HepG2 (cell line): Measurements from ENCODE around the gene TTC16. TPM values are rescaled to one million over a fixed set of nuclear protein-coding genes. Genes with fewer than 3 reads are reported as not detected.

Source experiments
- ATAC-seq: fragments of 200-7000 bp; cut with Tn5 transposase; 3 replicates; pipeline ENCODE4 v1.9.1; 2020; ENCODE audit warnings: mild to moderate bottlenecking, moderate library complexity
- BruUV-seq: library from RNA; stranded (reverse); fragments of 400-500 nt; replicated peaks from 2 replicates; lab custom pipeline; 2021; lab: Mats Ljungman, UMichigan
- CTCF ChIA-PET: fragments of 300-600 bp; formaldehyde crosslinking; extraction: SDS; loops from one replicate; lab custom pipeline; 2021; ENCODE audit warnings: low total read pairs, inconsistent platforms, low intra/inter-chr PET ratio; lab: Yijun Ruan, JAX
- POLR2A ChIA-PET: fragments of 350-600 bp; sonication (Branson Sonifier 250); formaldehyde crosslinking; loops from one replicate; lab custom pipeline; 2020; ENCODE audit warnings: antibody characterized with exemption, inconsistent platforms; lab: Yijun Ruan, JAX
- DNase-seq: peaks from one replicate; pipeline ENCODE4 v3.0.0-alpha.2; 2015; ENCODE audit warnings: low spot score
- FAIRE-seq: peaks from 3 replicates; lab custom pipeline; 2011; peaks lifted over from hg19 to GRCh38; lab: Jason Lieb, UNC
- H2AFZ ChIP-seq: one replicate; pipeline ENCODE4 v1.6.1; 2011; ENCODE audit warnings: low read length, inconsistent platforms
- H3K27ac ChIP-seq: fragments of 300-600 bp; 3 replicates; pipeline ENCODE4 v1.8.0; 2011; ENCODE audit warnings: mixed run types, mild to moderate bottlenecking, mixed read lengths, low read length, inconsistent platforms; ENCODE audit not compliant: insufficient read depth; ENCODE audit errors: extremely low read length
- H3K27me3 ChIP-seq, 2 experiments: fragments of 200-600 bp in 1 of 2; 2 replicates in 1 of 2; 3 replicates in 1 of 2; pipeline versions ENCODE4 v1.6.0 to v1.8.0; 2011; ENCODE audit warnings: low read length in 2 of 2, mild to moderate bottlenecking in 2 of 2, moderate library complexity in 2 of 2, inconsistent platforms in 1 of 2; ENCODE audit not compliant: insufficient read depth in 2 of 2, control insufficient read depth in 1 of 2
- H3K36me3 ChIP-seq, 2 experiments: fragments of 200-600 bp in 1 of 2; replicated peaks in 1 of 2; 2 replicates in 1 of 2; 3 replicates in 1 of 2; pipeline versions ENCODE4 v1.5.1 to v1.8.0; 2011; ENCODE audit warnings: low read length in 2 of 2, inconsistent platforms in 1 of 2; ENCODE audit not compliant: insufficient read depth in 2 of 2, control insufficient read depth in 1 of 2
- H3K4me1 ChIP-seq: 2 replicates; pipeline ENCODE4 v1.5.1; 2012; ENCODE audit warnings: low read length, inconsistent platforms; ENCODE audit not compliant: insufficient read depth
- H3K4me2 ChIP-seq: 2 replicates; pipeline ENCODE4 v1.6.0; 2011; ENCODE audit warnings: low read depth, low read length, inconsistent platforms
- H3K4me3 ChIP-seq, 3 experiments: fragments of 200-600 bp in 1 of 3; sonication (generic), shearing (Covaris generic) in 1 of 3; replicated peaks in 1 of 3; 2 replicates each; pipeline ENCODE4 v1.5.1; 2011 to 2016; ENCODE audit warnings: low read length in 3 of 3, inconsistent platforms in 2 of 3, low read depth in 2 of 3, mild to moderate bottlenecking in 2 of 3, control low read depth in 1 of 3, mixed read lengths in 1 of 3; ENCODE audit not compliant: insufficient read depth in 1 of 3
- H3K79me2 ChIP-seq: one replicate; pipeline ENCODE4 v1.6.1; 2011; ENCODE audit warnings: low read length, inconsistent platforms; ENCODE audit not compliant: insufficient read depth
- H3K9ac ChIP-seq: 2 replicates; pipeline ENCODE4 v1.6.0; 2011; ENCODE audit warnings: mild to moderate bottlenecking, low read depth, low read length, inconsistent platforms; ENCODE audit not compliant: insufficient read depth
- H3K9me3 ChIP-seq: 2 replicates; pipeline ENCODE4 v1.5.1; 2012; ENCODE audit warnings: mild to moderate bottlenecking, low read length
- H4K20me1 ChIP-seq: 2 replicates; pipeline ENCODE4 v1.6.0; 2011; ENCODE audit warnings: inconsistent platforms, mild to moderate bottlenecking, low read length, moderate library complexity; ENCODE audit not compliant: insufficient read depth
- NFYB ChIP-seq: sonication (generic); formaldehyde crosslinking; IDR thresholded peaks from 2 replicates; pipeline ENCODE4 v1.4.0; 2020; ENCODE audit warnings: missing genetic modification reagents
- NFYC ChIP-seq: IDR thresholded peaks from 2 replicates; pipeline ENCODE4 v1.6.1; 2016; ENCODE audit warnings: missing genetic modification reagents, missing compliant biosample characterization
- SRSF9 ChIP-seq: fragments of 200-400 bp; formaldehyde crosslinking; IDR thresholded peaks from 2 replicates; pipeline ENCODE4 v1.6.1; 2018; ENCODE audit warnings: borderline replicate concordance, mild to moderate bottlenecking, low read depth, low read length; ENCODE audit not compliant: insufficient read depth, poor library complexity, severe bottlenecking
- TARDBP ChIP-seq: sonication (generic); formaldehyde crosslinking; IDR thresholded peaks from 2 replicates; pipeline ENCODE4 v1.8.0; 2022; ENCODE audit warnings: mild to moderate bottlenecking, missing genetic modification reagents
- WGBS: methylation state at CpG from one replicate; pipeline ENCODE4 v1.1.6; 2017; ENCODE audit warnings: low lambda C conversion rate; 5-methylcytosine and 5-hydroxymethylcytosine counted together
- in situ Hi-C: cut with HindIII; loops from 2 replicates; pipeline ENCODE4 v1.10.0; 2017; ENCODE audit warnings: low pct_unique_long_range_greater_than_20kb; ENCODE audit not compliant: extremely low pct_ligation_motif_present
- intact Hi-C: fragments of 100-400 bp; cut with micrococcal nuclease; formaldehyde crosslinking; loops from one replicate; pipeline ENCODE4 v1.10.0; 2022; ENCODE audit not compliant: unreplicated experiment
- polyA plus RNA-seq, 8 experiments: library from polyadenylated mRNA; depleted of rRNA in 3 of 8; stranded (reverse) in 7 of 8; unstranded in 1 of 8; fragments of >200 nt; fragmentation: Illumina TruSeq in 4 of 8; extraction: Trizol in 4 of 8; gene quantifications; 2 replicates each; pipeline versions ENCODE4 v1.2.1 to v1.2.3, GENCODE V29; 2011 to 2016; ENCODE audit warnings: low read depth in 4 of 8, missing spikeins in 1 of 8, mixed read lengths in 1 of 8; ENCODE audit not compliant: insufficient read depth in 1 of 8
- total RNA-seq, 5 experiments: library from RNA; depleted of rRNA; stranded (reverse); fragments of >200 nt; fragmentation: Illumina TruSeq; extraction: Trizol; gene quantifications; 2 replicates each; pipeline ENCODE4 v1.2.3, GENCODE V29; 2016; ENCODE audit warnings: low read depth in 1 of 5
- TF ChIP-seq, protein P1 (sequence below): sonication (generic); formaldehyde crosslinking; IDR thresholded peaks from 2 replicates; pipeline ENCODE4 v1.4.0; 2020; ENCODE audit warnings: missing genetic modification reagents

Gene TTC16
- total and polyA plus RNA-seq, 2 of the 13 experiments (the other 11 are each of a cell fraction or from before 2014, with no cell fraction given), result not detected

DNA sequence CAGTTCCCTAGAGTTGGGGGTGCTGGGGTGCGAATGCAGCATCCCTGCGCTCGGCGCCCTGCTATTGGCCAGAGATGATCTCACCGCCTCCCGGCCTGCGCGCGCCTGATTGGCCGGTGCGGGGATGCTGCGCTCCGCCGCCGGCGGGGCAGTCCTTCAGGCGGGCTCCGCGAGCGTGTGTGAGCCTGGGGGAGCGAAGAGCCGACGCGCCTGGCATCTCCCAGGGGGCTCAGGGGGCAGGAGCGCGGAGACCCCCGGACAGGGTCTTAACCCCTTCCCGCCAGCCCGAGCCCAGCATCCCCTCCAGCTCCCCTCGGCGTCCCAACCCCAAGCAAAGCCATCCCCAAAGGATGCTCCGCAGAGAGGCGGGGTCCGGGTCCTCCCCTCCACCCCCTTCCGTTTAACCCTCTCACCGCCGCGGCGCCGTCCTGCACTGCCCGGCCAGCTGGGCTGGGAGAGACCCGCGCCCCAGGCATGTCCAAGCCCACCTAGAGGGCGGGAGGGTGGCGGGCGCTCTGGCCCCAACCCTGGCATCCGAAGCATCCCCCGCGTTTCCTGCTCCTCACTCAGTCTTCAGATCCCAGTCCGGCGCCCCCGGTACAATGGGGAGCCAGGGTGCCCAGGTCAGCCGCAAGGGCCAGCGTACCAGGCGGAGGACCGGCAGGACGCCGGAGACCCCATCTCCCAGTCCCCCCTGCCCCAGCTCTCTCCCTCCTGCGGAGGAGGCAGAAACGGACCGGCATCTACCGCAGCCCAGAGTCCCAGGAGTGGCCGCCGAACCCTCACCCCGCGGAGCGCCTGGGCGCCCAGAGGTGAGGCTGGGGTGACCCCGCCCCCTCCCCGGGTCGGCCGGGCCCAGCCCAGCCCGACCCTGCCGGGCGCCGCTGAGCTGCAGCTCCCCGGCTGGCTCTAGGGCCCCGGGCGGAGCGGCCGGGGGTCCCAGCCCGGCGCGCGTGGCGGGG lies 38.5 kb downstream of the TTC16 start:
- H3K36me3 ChIP-seq, result no peaks in the 10 kb centered on the region
- no peak overlapping the region for H3K27ac ChIP-seq
- intact Hi-C loops, result no loop called here
- FAIRE-seq, result no peak
- H3K9ac ChIP-seq, result no peak overlapping the region
- peak; percentile 60 for ATAC-seq
- H3K79me2 ChIP-seq, result no peaks in the 10 kb centered on the region
- H3K4me1 ChIP-seq, result no peaks in the 10 kb centered on the region
- no peak overlapping the region for H3K4me3 ChIP-seq
- DNase-seq, result no peak
- ChIA-PET POLR2A (no interaction called here), CTCF (no interaction called here)
- no peaks in the 10 kb centered on the region for H4K20me1 ChIP-seq
- no peak overlapping the region for H2AFZ ChIP-seq
- no peak overlapping the region for H3K4me2 ChIP-seq
- TF ChIP-seq TARDBP (CRISPR knock-in tag), result no peak
- TF ChIP-seq, protein P1, sequence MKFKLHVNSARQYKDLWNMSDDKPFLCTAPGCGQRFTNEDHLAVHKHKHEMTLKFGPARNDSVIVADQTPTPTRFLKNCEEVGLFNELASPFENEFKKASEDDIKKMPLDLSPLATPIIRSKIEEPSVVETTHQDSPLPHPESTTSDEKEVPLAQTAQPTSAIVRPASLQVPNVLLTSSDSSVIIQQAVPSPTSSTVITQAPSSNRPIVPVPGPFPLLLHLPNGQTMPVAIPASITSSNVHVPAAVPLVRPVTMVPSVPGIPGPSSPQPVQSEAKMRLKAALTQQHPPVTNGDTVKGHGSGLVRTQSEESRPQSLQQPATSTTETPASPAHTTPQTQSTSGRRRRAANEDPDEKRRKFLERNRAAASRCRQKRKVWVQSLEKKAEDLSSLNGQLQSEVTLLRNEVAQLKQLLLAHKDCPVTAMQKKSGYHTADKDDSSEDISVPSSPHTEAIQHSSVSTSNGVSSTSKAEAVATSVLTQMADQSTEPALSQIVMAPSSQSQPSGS (CRISPR knock-in tag), result peak; percentile 38; the same call in 1 of the 2 replicates
- TF ChIP-seq SRSF9, result no peak
- peak; percentile 53 for TF ChIP-seq NFYB (CRISPR knock-in tag)
- peak; percentile 63 for TF ChIP-seq NFYC
- in situ Hi-C loops, result no loop called here
- H3K27me3 ChIP-seq, result peaks cover under 1 to 42% of the 10 kb centered on the region in 2 experiments; a peak in 3 of 5 replicates
- no peaks in the 10 kb centered on the region for H3K9me3 ChIP-seq
- BruUV-seq, result no TSS peak
- WGBS, result 68% methylated on average over 6 of the region's 86 CpGs
